KOPT-K1 (cell line): Measurements from ENCODE around the gene OR1S1.

Experiments
- H3K27ac ChIP-seq: fragments of 200-600 bp; sonication (generic); 2 replicates; pipeline ENCODE4 v1.5.1; 2016; ENCODE audit warnings: antibody characterized with exemption, mild to moderate bottlenecking, low read depth, low read length; ENCODE audit not compliant: poor library complexity, severe bottlenecking
- H3K36me3 ChIP-seq: fragments of 200-600 bp; sonication (generic); 2 replicates; pipeline ENCODE4 v1.5.1; 2017; ENCODE audit warnings: antibody characterized with exemption, mild to moderate bottlenecking, low read length, moderate library complexity; ENCODE audit not compliant: insufficient read depth
- H3K9me3 ChIP-seq: fragments of 200-600 bp; sonication (generic); 2 replicates; pipeline ENCODE4 v1.5.1; 2017; ENCODE audit warnings: antibody characterized with exemption, low read length, mild to moderate bottlenecking; ENCODE audit not compliant: insufficient read depth, poor library complexity, severe bottlenecking

OR1S1 gene

GRCh38 chr11:58227956-58228615 is 15.6 kb downstream of the OR1S1 start:
- no peaks in the 10 kb centered on the region for H3K36me3 ChIP-seq
- H3K27ac ChIP-seq = no peak overlapping the region
- H3K9me3 ChIP-seq = no peaks in the 10 kb centered on the region

DNA sequence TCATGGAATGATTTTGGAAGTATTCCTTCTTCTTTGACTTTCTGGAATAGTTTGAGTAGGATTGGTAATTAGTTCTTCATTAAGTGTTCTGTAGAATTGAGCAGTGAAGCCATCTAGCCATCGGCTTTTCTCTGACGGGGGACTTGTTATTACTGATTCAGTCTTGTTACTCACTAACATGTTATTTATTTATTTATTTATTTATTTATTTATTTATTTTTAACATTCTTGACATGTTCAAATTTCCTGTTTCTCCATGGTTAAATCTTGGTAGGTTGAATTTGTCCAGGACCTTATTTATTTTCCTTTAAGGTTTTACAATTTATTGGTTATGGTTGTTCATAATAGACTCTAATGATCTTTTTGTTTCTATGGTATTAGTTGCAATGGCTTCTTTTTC is 31.4 kb downstream of the OR1S1 start:
- no peaks in the 10 kb centered on the region for H3K36me3 ChIP-seq
- H3K9me3 ChIP-seq = no peaks in the 10 kb centered on the region
- H3K27ac ChIP-seq = no peak overlapping the region

DNA sequence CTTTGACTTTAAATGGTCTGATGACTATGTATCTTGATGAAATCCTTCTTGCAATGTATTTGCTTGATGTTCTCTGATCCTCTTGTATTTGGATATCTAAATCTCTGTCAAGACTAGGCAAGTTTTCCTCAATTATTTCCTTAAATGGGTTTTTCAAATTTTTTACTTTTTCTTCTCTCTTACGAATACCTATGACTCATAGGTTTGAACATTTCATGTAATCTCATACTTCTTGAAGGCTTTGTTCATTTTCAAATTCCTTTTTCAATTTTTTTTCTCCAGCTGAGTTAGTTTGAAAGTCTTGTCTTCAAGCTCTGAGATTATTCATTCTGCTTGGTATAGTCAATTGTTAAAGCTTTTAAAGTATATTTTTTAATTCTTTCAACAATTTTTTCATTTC is 42.4 kb downstream of the OR1S1 start:
- H3K27ac ChIP-seq = no peak overlapping the region
- no peaks in the 10 kb centered on the region for H3K9me3 ChIP-seq
- no peaks in the 10 kb centered on the region for H3K36me3 ChIP-seq

DNA sequence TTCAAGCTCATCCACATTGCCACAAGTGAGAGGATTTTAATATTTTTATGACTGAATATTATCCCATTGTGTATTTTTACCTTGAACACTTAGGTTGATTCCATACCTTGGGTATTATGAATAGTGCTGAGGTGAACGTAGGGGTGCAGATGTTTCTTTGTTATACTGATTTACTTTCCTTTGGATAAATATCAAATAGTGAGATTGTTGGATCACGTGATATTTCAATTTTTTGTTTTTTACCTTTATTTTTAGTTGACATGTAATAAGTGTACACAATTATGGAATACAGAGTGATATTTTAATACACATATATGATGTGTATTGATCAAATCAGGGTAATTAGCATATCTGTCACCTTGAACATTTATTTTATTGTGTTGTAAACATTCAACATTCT is 47.5 kb downstream of the OR1S1 start:
- H3K9me3 ChIP-seq = no peaks in the 10 kb centered on the region
- no peak overlapping the region for H3K27ac ChIP-seq
- H3K36me3 ChIP-seq = no peaks in the 10 kb centered on the region
